G401 (cell line): ENCODE measurements around the gene C12orf43. TPM values are rescaled to one million over a fixed set of nuclear protein-coding genes. Genes with fewer than 3 reads are reported as not detected.

Experiments used
- DNase-seq: peaks from one replicate; pipeline ENCODE4 v3.0.0-alpha.2; 2015; ENCODE audit warnings: low spot score
- in situ Hi-C: cut with HindIII; loops from 2 replicates; pipeline ENCODE4 v1.10.0; 2016; ENCODE audit warnings: low sequenced_read_pairs, mixed read lengths
- total RNA-seq: library from RNA; depleted of rRNA; stranded (reverse); fragments of >200 nt; shearing (Covaris generic); gene quantifications from 2 replicates; pipeline ENCODE4 v1.2.3, GENCODE V29; 2014

The C12orf43 gene
- total RNA-seq, 1 experiment from 2014 or later, result 37.1 TPM

DNA sequence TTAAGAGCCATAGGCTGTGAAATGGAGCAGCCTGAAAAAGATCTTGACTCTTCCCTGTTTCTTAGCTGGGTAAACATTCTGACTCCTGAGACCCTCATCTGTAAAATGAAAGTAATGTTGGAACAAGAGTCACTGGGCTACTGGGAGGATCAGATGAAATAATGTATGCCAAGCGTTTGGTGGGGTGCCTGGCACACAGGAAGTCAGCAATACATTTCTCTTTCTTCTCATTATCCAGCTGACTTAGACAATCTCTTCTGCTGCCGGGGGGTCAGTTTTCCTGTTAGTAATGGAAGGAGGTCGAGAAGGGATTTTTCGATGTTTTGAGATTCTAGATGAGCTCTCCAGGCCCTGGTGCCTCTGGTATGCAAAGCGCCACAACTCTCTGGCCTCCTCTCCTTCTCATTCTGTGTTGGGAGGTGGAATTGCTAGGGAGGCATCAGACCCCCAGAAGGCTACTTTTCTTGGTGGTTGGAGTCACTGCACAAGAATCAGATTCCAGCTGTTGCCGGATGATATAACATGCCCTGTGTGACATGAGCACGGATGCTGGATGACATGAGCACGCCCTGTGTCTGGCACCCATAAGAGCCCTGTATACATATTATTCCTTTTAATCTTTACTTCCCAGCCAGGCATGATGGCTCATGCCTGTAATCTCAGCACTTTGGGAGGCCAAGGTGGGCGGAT is 18.5 kb upstream of the C12orf43 start:
- in situ Hi-C loops, result no loop called here
- DNase-seq, result no peak

- no peak for DNase-seq
- in situ Hi-C loops, result no loop called here
Measured at GRCh38 chr12:121033625-121034349, 17.5 kb upstream of the C12orf43 start.

DNA sequence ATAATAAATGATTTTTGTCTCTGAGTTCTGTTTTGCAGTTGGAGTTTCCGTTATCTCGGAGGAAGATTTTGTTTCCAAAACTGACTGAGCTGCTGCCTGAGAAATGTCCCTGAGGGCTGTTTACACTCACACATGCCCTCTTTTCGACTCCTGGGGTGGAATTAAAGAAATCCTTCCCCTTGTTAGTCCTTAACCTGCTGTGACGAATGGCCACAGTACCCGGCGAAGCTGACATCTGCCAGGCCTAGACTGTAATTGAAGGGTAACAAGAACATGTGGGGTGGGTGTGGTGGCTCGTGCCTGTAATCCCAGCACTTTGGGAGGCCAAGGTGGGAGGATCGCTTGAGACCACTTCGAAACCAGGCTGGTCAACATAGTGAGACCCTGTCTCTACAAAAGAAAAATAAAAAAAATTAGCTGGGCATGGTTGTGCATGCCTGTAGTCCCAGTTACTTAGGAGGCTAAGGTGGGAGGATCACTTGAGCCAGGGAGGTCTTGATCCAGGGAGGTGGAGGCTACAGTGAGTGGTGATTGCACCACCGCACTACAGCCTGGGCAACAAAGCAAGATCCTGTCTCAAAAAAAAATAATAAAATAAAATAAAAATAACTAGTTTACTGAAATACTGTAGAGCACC is 14.4 kb upstream of the C12orf43 start:
- no peak for DNase-seq
- in situ Hi-C loops, result no loop called here

- DNase-seq, result no peak
- in situ Hi-C loops, result no loop called here
Measured at GRCh38 chr12:121026274-121027045, 10.2 kb upstream of the C12orf43 start.

GRCh38 chr12:121025442-121026226 is 9.3 kb upstream of the C12orf43 start:
- DNase-seq, result no peak
- in situ Hi-C loops, result no loop called here

DNA sequence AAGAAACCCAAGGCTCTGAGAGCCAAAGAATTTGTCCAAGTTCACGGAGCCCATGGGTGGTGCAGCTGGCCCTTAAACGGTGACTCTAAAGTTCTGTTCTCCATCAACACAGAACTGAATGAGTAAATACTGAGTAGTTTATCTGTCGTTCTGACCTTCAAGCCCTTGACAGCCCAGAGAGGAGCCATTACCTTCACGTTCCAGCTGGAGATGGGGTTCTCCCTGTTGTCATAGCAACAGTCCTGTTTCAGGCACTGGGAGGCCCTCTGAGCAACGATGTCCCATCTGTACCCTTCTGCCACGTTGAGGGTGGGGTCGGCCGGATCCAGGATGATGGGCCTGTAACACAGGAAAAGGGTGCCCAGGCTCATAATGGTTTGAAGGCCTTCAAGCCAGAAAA is 7.5 kb upstream of the C12orf43 start:
- in situ Hi-C loops, result no loop called here
- no peak for DNase-seq

DNA sequence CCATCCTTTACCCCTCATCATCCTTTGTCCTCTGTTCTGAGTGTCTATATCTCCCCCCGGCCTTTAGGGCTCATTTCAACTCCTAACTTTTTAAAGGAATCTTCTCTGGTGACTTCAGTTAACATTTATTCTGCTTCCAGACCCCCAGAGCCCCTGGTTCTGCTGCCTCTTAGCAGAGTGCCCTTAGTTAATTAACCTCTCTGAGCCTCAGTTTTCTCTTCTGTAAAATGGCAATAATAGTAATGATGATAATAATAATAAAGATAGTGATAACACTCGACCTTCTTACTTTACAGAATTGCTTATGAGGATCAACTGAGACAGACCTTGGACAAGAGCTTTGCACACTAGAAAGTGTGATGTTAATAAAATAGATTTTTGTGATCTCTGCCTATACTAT is 6.4 kb upstream of the C12orf43 start:
- DNase-seq, result no peak
- in situ Hi-C loops, result no loop called here

- DNase-seq, result no peak
- in situ Hi-C loops, result no loop called here
Measured at GRCh38 chr12:121021754-121022153, 5.5 kb upstream of the C12orf43 start.

GRCh38 chr12:121018860-121019617 is 2.8 kb upstream of the C12orf43 start:
- in situ Hi-C loops, result no loop called here
- DNase-seq, result no peak

DNA sequence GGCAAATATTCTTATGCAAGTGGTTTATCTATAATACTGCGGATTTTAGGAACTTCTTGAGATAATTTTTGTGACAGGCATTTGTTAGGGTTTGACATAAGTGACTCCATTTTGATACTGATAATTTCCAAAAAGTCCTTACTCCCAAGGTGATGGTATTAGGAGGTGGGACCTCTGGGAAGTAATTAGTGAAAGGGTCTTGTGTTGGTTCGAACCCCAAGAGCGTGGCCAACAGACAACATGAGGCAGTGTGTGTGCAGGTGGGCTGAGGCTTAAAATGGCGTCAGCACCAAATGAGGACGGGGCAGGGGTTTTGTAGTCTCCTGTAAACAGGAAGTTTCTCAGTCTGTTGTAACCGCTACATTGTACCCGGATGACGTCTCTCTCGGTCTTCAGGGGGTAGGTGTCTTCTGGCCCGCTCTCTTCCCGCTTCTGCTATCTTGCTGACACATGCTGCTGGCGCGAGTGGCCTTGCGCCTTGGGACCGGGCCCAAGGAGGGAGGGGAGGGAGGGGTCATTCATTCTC is 1.7 kb upstream of the C12orf43 start:
- in situ Hi-C loops, result no loop called here
- DNase-seq, result no peak

DNA sequence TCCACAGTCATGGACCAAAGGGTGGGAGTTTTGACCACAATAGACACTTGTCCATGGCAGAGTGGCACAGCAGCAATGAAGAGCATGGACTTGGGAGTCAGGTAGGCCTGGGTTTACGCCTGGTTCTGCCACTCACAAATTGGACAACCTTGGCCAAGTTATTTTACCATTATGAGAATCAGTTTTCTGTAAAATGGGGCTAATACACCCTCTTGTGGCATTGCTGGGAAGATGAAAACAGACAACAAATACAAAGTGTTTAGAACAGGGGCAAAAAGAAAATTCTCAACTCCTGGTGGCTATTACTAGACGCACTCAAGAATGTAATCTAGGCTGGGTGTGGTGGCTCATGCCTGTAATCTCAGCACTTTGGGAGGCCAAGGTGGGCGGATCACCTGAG is 2.6 kb downstream of the C12orf43 start:
- in situ Hi-C loops, result no loop called here
- DNase-seq, result no peak

DNA sequence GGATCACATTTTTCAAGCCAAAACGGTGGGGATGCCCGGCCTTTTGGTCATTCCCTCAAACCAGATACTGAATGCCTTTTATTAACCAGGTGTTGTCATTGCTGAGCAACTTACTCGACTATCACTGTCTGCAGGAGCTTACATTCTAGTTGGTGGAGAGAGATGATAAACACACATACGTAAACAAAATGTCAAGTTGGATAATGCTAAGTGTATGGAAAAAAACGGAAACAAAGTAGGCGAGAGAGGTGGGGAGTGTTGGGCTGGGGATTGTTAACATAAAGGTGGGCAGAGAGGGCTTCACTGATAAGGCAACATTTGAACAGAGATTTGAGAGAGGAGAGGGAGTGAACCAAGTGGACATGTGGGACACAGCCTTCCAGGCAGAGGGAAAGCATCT is 4.5 kb downstream of the C12orf43 start:
- in situ Hi-C loops, result no loop called here

GRCh38 chr12:121010860-121011259 is 5.4 kb downstream of the C12orf43 start:
- in situ Hi-C loops, result no loop called here
- no peak for DNase-seq

More for the DNA sequence above, 4.5 kb downstream of the C12orf43 start:
- no peak for DNase-seq

DNA sequence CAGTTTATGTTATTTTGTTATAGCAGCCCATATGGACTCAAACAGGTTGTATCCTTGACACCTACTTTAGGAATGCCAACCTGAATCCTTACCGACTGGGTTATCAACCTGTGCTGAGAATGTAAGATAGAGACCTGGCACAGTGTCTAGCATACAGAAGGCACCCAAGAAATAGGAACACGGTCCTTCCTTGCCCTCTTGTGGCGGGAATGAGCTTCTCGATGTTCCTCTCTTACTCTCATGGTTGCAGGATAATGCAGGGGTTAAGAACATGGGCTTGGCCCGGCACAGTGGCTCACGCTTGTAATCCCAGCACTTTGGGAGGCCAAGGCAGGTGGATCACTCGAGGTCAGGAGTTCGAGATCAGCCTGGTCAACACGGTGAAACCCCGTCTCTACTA is 6.5 kb downstream of the C12orf43 start:
- in situ Hi-C loops, result no loop called here

GRCh38 chr12:121008347-121009098 is 7.8 kb downstream of the C12orf43 start:
- no peak for DNase-seq
- in situ Hi-C loops, result no loop called here

More for the DNA sequence above, 6.5 kb downstream of the C12orf43 start:
- peak; percentile 43 for DNase-seq

- in situ Hi-C loops, result no loop called here
Measured at GRCh38 chr12:121005346-121005815, 10.9 kb downstream of the C12orf43 start.

GRCh38 chr12:121004253-121004815 is 12.0 kb downstream of the C12orf43 start:
- no peak for DNase-seq
- in situ Hi-C loops, result no loop called here

More at GRCh38 chr12:121005346-121005815, 10.9 kb downstream of the C12orf43 start:
- peak; percentile 8 for DNase-seq
